Osteoblast (primary cell): ENCODE results near the gene ZNF592. TPM values are rescaled to one million over a fixed set of nuclear protein-coding genes. Genes with fewer than 3 reads are reported as not detected.
A peak's percentile ranks its signal among the peaks of the same experiment; 100 is the strongest.
"Not testable (repeated sequence)": the region's sequence is repeated elsewhere in the genome, so short reads cannot be mapped to it uniquely, and the experiment has no call there.

ENCODE experiments used
- DNase-seq: peaks from one replicate; pipeline ENCODE4 v3.0.0; 2011; ENCODE audit warnings: low spot score, mixed read lengths; ENCODE audit not compliant: insufficient read length; ENCODE audit errors: missing footprints
- H2AFZ ChIP-seq: 2 replicates; pipeline ENCODE4 v1.6.0; 2011; ENCODE audit warnings: mild to moderate bottlenecking, low read length
- H3K27ac ChIP-seq: 2 replicates; pipeline ENCODE4 v1.5.1; 2011; ENCODE audit warnings: mild to moderate bottlenecking, low read depth, low read length, moderate library complexity
- H3K27me3 ChIP-seq: 2 replicates; pipeline ENCODE4 v1.6.0; 2012; ENCODE audit warnings: mild to moderate bottlenecking, control low read depth, inconsistent platforms, low read length, moderate library complexity; ENCODE audit not compliant: insufficient read depth
- H3K36me3 ChIP-seq: 2 replicates; pipeline ENCODE4 v1.5.1; 2011; ENCODE audit warnings: mild to moderate bottlenecking, low read length, control low read depth, moderate library complexity; ENCODE audit not compliant: insufficient read depth
- H3K4me1 ChIP-seq: 2 replicates; pipeline ENCODE4 v1.5.1; 2011; ENCODE audit warnings: mild to moderate bottlenecking, low read length, control low read depth, moderate library complexity; ENCODE audit not compliant: insufficient read depth
- H3K4me2 ChIP-seq: 2 replicates; pipeline ENCODE4 v1.6.0; 2011; ENCODE audit warnings: mild to moderate bottlenecking, low read length; ENCODE audit not compliant: insufficient read depth
- H3K4me3 ChIP-seq: fragments of 200-600 bp; sonication (generic); 3 replicates; pipeline ENCODE4 v1.5.1; 2012; ENCODE audit warnings: mild to moderate bottlenecking, low read length, inconsistent platforms; ENCODE audit not compliant: insufficient read depth
- H3K79me2 ChIP-seq: 2 replicates; pipeline ENCODE4 v1.6.0; 2012; ENCODE audit warnings: mild to moderate bottlenecking, low read length, control low read depth, inconsistent platforms; ENCODE audit not compliant: insufficient read depth
- H3K9me3 ChIP-seq: 2 replicates; pipeline ENCODE4 v1.5.1; 2011; ENCODE audit warnings: low read depth, low read length, control low read depth
- H4K20me1 ChIP-seq: 2 replicates; pipeline ENCODE4 v1.6.0; 2012; ENCODE audit warnings: mild to moderate bottlenecking, low read length, control low read depth; ENCODE audit not compliant: insufficient read depth
- total RNA-seq: library from RNA; depleted of rRNA; stranded (reverse); fragments of >200 nt; gene quantifications from 2 replicates; pipeline ENCODE4 v1.2.3, GENCODE V29; 2012
- TF ChIP-seq, protein P1 (sequence below): IDR thresholded peaks from 2 replicates; pipeline ENCODE4 v1.5.1; 2011; ENCODE audit warnings: mild to moderate bottlenecking, low read depth, low read length, moderate library complexity; ENCODE audit errors: extremely low read depth

The ZNF592 gene
- total RNA-seq, 1 donor, result 11.2 TPM

DNA sequence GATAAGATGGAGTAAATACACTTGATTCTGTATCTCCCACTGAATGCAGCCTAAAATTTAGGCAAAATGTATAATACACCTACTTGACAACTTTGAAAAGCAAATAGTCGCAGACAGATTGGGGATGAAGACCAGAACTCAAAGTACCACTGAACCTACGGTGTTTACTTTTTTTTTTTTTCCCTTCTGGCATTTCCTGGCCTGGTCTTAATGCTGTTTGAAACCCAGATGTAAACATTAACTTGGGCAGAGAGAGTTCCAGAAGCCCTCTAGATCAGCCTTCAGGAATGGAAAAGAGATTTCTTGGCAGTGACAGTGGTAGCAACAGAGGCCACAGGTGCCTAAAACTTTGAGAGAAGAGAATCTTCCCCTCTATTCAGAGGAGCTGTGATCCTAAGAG is 96.6 kb downstream of the ZNF592 start:
- Histone ChIP-seq H3K27me3 (no peaks in the 10 kb centered on the region), H2AFZ (no peak overlapping the region), H3K4me2 (no peak overlapping the region), H3K9me3 (no peaks in the 10 kb centered on the region), H3K27ac (no peak overlapping the region), H3K36me3 (no peaks in the 10 kb centered on the region), H3K4me3 (no peak overlapping the region), H3K79me2 (no peaks in the 10 kb centered on the region), H3K4me1 (peaks cover 12% of the 10 kb centered on the region), H4K20me1 (no peaks in the 10 kb centered on the region)
- no peak for DNase-seq
- TF ChIP-seq, protein P1, sequence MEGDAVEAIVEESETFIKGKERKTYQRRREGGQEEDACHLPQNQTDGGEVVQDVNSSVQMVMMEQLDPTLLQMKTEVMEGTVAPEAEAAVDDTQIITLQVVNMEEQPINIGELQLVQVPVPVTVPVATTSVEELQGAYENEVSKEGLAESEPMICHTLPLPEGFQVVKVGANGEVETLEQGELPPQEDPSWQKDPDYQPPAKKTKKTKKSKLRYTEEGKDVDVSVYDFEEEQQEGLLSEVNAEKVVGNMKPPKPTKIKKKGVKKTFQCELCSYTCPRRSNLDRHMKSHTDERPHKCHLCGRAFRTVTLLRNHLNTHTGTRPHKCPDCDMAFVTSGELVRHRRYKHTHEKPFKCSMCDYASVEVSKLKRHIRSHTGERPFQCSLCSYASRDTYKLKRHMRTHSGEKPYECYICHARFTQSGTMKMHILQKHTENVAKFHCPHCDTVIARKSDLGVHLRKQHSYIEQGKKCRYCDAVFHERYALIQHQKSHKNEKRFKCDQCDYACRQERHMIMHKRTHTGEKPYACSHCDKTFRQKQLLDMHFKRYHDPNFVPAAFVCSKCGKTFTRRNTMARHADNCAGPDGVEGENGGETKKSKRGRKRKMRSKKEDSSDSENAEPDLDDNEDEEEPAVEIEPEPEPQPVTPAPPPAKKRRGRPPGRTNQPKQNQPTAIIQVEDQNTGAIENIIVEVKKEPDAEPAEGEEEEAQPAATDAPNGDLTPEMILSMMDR, result no peak

DNA sequence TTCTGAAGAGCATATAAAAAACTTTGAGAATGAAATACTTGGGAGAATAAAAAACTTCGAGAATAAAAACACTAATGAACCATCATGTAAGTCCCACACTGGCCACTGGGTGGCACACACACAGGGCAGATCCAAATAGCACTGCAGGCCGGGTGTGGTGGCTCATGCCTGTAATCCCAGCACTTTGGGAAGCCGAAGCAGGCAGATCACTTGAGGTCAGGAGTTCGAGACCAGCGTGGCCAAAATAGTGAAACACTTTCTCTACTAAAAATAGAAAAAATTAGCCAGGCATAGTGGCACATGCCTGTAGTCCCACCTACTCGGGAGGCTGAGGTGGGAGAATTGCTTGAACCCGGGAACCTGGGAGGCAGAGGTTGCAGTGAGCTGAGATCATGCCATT is 97.2 kb downstream of the ZNF592 start:
- H2AFZ ChIP-seq, H3K4me1 ChIP-seq, H4K20me1 ChIP-seq, H3K27me3 ChIP-seq, H3K27ac ChIP-seq, H3K4me2 ChIP-seq, H3K4me3 ChIP-seq, H3K9me3 ChIP-seq, H3K79me2 ChIP-seq, H3K36me3 ChIP-seq, DNase-seq: not testable (repeated sequence)
- TF ChIP-seq, protein P1, result peak; percentile 66

DNA sequence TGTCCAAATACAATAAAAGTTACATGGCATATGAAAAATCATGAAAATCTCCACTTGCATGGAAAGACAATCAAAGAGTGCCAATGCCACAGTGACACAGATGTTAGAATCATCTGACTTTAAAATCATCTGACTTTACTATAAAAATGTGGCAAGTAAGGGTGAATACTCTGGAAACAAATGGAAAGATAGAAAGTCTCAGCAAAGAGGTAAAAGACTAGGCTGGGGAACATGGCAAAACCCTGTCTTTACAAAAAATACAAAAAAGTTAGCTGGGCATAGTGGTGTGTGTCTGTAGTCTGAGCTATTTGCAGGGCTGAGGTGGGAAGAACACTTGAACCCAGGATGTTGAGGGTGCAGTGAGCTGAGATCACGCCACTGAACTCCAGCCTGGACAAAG is 97.9 kb downstream of the ZNF592 start:
- no peak overlapping the region for H2AFZ ChIP-seq
- H3K36me3 ChIP-seq, result no peaks in the 10 kb centered on the region
- H3K27me3 ChIP-seq, result no peaks in the 10 kb centered on the region
- no peaks in the 10 kb centered on the region for H4K20me1 ChIP-seq
- H3K4me3 ChIP-seq, result no peak overlapping the region
- DNase-seq, result no peak
- H3K79me2 ChIP-seq, result no peaks in the 10 kb centered on the region
- H3K4me2 ChIP-seq, result no peak overlapping the region
- TF ChIP-seq, protein P1, result no peak
- no peaks in the 10 kb centered on the region for H3K9me3 ChIP-seq
- no peak overlapping the region for H3K27ac ChIP-seq
- peaks cover under 1% of the 10 kb centered on the region for H3K4me1 ChIP-seq

DNA sequence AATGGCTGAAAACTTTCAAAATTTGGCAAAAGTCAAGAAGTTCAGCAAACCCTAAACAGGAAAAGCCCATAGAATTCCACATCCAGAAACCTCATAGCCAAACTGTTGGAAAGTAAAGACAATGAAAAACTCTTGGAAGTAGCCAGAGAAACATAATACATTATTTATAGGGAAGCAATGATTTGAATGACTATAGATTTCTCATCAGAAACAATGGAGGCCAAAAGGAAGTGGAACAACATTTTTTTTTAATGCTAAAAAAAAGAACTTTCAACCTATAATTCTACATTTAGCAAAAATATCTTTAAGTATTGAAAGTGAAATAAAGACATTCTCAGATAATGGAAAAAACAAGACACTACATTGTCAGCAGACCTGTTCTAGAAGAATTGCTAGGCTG is 99.0 kb downstream of the ZNF592 start:
- H3K4me1 ChIP-seq, result no peaks in the 10 kb centered on the region
- H3K4me3 ChIP-seq, result no peak overlapping the region
- H2AFZ ChIP-seq, result no peak overlapping the region
- H3K36me3 ChIP-seq, result no peaks in the 10 kb centered on the region
- H3K79me2 ChIP-seq, result no peaks in the 10 kb centered on the region
- no peaks in the 10 kb centered on the region for H3K27me3 ChIP-seq
- DNase-seq, result no peak
- no peaks in the 10 kb centered on the region for H3K9me3 ChIP-seq
- H3K27ac ChIP-seq, result no peak overlapping the region
- H3K4me2 ChIP-seq, result no peak overlapping the region
- TF ChIP-seq, protein P1, result no peak
- H4K20me1 ChIP-seq, result no peaks in the 10 kb centered on the region
